Activated T-cell treated with anti-CD3 and anti-CD28 coated beads for 48 hours (primary cell): ENCODE results near the gene LTB4R2.
"Not testable (repeated sequence)": the region's sequence is repeated elsewhere in the genome, so short reads cannot be mapped to it uniquely, and the experiment has no call there.

ENCODE experiments used
- DNase-seq: peaks from one replicate; pipeline ENCODE4 v3.0.0-alpha.2; 2020; ENCODE audit warnings: low read depth

Gene LTB4R2

DNA sequence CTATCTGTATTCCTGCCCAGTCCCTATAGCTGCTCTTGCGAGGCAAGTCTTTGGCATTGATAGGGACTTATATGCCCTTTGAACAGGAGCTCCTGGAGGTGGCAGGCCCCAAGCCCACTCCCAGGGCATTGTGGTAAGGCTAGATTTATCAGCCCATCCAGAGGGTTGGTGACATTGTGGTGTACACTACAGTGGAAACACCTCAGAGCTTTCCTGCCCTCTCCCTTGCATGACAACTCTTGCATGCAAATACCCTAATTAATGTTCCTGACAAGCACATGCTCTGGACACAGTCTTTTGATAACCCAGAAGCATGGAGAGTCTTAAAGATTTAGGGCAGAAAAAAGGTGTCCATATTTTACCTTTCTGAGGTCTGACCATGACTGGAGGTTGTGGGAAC is 30.7 kb downstream of the LTB4R2 start:
- no peak for DNase-seq

DNA sequence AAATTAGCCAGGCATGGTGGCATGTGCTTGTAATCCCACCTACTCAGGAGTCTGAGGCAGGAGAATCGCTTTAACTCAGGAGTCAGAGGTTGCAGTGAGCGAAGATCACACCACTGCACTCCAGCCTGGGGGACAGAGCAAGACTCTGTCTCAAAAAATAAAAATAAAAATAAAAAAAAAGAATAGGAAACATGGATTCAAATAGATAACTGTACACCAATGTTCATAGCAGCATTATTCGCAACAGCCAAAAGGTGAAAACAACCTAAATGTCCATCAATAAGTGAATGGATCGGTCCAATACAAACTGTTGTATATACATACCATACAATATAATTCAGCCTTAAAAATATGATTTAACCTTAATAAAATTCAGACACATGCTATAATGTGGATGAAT is 32.9 kb downstream of the LTB4R2 start:
- DNase-seq = no peak

DNA sequence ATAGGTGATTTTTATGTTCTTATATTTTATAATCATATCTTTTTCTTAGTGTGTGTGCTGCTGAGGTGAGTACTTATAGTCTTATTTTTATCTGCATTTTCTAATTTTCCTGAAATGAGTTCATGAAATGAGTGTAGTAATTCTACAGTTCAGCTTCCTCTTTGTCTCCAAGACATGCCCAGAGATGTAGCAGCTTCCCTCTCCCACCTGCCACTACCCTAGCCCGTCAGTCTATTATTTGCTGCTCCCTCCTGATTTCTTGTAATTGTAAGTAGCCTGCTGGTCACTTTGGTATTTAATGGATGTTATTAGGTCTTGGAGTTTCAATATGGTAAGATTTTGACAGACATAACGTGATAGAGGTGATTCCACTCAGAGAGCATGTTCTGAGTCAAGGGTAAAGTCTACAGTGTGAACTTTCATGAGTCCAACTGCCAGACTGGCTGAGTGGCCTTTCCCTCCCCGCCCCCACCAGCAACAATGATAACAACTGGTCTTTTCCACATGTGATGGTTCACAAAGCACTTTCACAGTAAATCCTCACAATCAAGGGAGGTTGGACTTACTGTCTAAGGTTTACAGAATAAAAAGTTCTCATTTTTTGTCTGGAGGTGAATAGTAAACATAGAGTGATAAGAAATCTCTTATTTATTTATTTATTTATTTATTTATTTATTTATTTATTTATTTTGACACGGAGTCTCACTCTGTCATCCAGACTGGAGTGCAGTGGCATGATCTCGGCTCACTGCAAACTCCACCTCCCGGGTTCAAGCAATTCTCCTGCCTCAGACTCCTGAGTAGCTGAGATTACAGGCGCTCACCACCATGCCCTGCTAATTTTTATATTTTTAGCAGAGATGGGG is 34.1 kb downstream of the LTB4R2 start:
- no peak for DNase-seq

DNA sequence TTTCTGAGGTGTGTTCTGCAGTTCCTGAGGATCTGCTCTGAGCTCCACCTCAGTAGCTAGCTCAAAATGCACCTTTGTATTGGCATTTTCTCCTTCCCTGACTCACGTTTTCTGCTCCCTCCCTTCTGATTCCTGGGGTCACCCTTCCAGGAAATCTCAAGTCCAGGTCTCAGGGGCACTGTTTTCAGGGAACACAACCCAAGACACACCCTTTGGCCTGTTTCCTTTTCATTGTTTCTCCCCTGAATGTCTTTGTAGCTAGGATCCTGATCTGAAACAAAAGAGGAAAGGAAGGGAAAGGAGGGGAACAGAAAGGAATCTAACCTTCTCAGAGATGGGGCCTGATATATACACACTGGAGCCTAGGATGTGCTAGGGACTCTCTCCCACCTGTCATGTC is 37.2 kb downstream of the LTB4R2 start:
- DNase-seq = no peak

DNA sequence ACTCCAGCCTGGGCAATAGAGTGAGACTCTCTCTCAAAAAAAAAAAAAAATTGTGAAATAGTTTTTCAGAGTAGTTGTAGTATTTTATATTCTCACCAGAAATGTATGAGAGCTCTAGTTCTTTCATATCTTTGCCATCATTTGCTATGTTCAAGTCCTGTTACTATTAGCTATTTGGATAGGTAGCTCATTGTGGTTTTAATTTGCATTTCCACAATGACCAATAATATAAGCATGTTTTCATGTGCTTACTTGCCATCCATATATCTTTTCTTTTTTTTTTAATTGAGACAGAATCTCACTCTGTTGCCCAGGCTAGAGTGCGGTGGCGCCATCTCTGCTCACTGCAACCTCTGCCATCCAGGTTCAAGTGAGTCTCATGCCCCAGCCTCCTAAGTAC is 38.2 kb downstream of the LTB4R2 start:
- no peak for DNase-seq

DNA sequence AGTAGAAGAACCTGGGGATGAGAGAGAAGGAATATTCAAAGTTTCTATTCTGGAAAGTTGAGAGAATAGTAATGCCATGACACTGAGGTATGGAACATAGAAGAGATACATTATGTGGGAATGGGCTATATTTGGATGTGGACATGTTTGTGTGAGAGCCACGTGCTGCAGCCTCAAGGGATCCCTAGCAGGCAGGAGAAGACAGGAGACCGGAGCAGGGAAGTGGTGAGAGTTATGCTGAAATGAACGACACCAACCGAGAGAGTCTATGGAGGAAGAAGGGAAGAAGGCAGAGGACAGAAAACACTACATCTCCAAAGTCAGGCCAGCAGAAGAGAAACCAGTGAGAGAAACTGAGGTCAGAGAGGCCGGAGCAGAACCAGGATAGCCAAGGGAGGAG is 39.8 kb downstream of the LTB4R2 start:
- DNase-seq = no peak

DNA sequence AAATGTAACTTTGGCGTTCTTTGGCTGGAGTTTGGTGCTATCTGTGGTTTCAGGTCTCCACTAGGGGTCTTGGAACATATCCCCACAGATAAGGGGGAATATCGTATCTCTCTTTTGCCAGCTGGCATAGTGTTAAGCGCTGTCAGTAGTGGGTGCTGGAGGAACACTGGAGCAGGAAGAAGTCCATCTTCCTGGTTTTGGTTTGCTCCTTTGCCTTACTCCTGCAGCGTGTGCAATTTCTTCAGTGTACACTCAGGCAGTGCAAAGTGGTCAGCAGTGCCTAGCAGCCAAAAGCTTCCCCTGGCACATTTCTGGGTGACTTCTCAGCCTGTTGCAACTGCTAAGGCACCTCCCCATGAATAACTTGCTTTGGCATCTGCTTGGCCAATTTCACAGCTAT is 41.6 kb downstream of the LTB4R2 start:
- DNase-seq = no peak

DNA sequence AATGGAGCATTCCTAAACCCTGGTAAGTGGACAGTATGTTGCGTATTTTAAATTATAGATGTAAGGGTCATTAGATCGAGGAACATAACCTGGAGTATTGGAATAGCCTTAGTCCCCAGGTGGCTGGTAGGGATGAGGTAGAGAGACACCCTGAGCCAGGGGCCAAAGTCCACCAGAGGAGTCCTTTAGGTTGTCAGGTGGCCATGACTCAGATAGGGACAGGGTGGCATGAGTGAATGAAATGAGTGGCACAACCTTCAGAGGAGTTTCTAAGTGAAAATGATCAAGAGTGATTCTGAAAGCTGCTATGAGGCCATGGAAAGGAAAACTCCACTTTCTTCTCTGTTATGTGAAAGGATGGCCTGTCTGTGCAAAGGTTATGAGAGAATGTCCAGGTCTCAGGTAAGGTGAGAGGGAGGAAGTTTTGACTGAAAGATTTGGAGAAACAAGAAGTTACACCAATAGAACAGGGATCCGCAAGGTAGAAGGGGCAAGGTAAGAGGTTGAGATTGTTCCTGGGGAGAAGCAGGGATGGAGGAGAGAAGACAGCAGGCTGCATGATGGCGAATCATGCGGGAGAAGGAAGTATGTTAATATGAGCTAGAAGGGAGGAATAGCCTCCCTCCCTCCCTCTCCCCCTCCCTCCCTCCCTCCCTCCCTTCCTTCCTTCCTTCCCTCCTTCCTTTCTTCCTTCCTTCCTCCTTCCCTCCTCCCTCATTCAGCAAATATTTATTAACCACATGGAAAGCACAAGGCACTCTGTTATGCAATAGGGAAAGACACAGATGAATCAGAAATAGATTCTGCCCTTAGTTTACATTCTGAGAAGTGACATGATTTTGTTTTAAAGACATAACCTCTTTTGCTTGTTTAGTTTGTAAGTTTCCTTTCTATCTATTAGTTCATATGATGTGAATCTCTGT is 43.9 kb downstream of the LTB4R2 start:
- no peak for DNase-seq

DNA sequence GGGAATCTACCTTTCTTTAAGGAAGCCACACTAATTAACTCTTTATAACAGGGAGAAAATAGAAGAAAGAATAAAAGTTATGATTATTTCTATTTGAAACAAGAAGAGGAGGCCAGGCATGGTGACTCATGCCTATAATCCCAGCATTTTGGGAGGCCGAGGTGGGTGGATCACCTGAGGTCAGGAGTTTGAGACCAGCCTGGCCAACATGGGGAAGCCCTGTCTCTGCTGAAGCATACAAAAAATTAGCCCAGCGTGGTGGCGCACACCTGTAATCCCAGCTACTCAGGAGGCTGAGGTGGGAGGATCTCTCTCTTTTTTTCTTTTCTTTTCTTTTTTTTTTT is 44.5 kb downstream of the LTB4R2 start:
- not testable (repeated sequence) for DNase-seq

DNA sequence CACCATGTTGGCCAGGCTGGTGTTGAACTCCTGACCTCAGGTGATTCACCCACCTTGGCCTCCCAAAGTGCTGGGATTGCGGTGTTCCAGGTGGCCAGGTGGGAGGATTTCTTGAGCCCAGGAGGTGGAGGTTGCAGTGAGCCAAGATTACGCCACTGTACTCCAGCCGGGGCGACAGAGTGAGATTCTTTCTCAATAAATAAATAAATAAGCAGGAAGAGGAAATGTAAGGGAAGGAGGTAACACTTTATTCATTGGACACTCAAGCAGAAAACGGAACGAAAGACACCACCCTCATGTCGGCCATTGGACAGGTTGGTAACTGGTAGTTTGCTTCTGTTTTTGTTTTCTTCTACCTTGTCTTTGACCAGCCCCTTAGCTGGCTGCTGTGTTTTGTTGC is 45.1 kb downstream of the LTB4R2 start:
- DNase-seq = no peak

DNA sequence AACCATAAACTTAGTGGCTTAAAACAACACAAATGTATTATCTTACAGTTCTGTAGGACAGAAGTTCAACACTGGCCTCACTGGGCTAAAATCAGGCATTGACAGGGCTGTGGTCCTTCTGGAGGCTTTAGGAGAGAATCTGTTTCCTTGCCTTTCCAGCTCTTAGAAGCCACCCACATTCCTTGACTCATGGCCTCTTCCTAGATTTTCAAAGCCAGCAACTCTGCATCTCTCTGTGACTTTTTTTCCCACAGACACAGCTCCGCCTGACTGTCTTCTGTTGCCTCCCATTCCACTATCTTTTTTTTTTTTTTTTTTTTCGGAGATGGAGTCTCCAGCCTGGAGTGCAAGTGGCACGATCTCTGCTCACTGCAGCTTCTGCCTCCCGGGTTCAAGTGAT is 46.3 kb downstream of the LTB4R2 start:
- DNase-seq = no peak

DNA sequence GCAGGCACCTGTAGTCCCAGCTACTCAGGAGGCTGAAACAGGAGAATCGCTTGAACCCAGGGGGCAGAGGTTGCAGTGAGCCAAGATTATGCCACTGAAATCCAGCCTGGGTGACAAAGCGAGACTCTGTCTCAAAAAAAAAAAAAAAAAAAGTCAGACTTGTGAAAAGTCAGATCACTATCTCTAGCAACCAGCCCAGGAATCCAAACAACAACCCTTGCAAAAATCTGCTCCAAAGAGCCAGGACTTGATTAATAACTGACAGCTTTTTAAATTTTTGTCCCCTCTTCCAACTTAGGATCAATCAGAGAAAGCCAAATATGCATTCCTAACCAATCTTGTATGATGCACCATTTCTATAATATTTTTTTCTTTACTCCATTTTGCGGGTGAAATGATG is 50.3 kb downstream of the LTB4R2 start:
- DNase-seq = no peak

DNA sequence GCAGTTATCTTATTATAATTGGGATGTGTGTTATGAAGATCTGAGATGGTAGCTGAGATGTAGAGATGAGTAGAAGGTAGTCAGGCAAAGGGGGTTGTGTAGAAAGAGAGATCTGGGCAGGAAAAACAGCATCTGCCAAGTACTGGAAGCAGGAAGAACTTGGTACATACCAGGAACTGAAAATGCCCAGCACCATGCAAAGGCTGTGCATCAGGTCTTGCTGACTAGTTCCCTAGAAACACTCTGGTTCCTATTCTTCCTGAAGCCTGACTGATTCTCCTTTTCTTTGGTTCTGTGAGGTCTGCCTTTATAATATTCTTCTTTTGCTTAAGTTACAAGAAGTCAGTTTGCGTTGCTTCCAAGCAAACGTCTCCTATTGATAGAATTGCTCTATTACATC is 51.4 kb downstream of the LTB4R2 start:
- no peak for DNase-seq
